H9 (cell line): ENCODE data around the gene ABCG5. TPM values are rescaled to one million over a fixed set of nuclear protein-coding genes. Genes with fewer than 3 reads are reported as not detected.
A peak's percentile ranks its signal among the peaks of the same experiment; 100 is the strongest.

Experiments
- DNase-seq: peaks from one replicate; pipeline ENCODE4 v3.0.0-alpha.2; 2017
- H2AFZ ChIP-seq: one replicate; pipeline ENCODE4 v1.6.1; 2013; ENCODE audit warnings: mild to moderate bottlenecking, low read length, control low read depth, moderate library complexity
- H2AK5ac ChIP-seq: 2 replicates; pipeline ENCODE4 v1.6.1; 2013; ENCODE audit warnings: low read length, control low read depth, mixed read lengths; ENCODE audit not compliant: insufficient read length
- H2BK120ac ChIP-seq: one replicate; pipeline ENCODE4 v1.6.1; 2013; ENCODE audit warnings: low read depth, mild to moderate bottlenecking, low read length, control low read depth, inconsistent platforms; ENCODE audit not compliant: poor library complexity, severe bottlenecking
- H2BK12ac ChIP-seq: 2 replicates; pipeline ENCODE4 v1.6.1; 2013; ENCODE audit warnings: low read length, control low read depth, mixed read lengths, low read depth; ENCODE audit not compliant: insufficient read length
- H2BK15ac ChIP-seq: 2 replicates; pipeline ENCODE4 v1.6.1; 2013; ENCODE audit warnings: low read depth, low read length, control low read depth
- H2BK20ac ChIP-seq: one replicate; pipeline ENCODE4 v1.6.1; 2013; ENCODE audit warnings: low read depth, mild to moderate bottlenecking, low read length, control low read depth, inconsistent platforms; ENCODE audit not compliant: poor library complexity, severe bottlenecking
- H2BK5ac ChIP-seq: 2 replicates; pipeline ENCODE4 v1.6.1; 2013; ENCODE audit warnings: low read length, control low read depth, mixed read lengths; ENCODE audit not compliant: insufficient read length
- H3K14ac ChIP-seq: 2 replicates; pipeline ENCODE4 v1.6.1; 2013; ENCODE audit warnings: low read length, control low read depth; ENCODE audit not compliant: insufficient read depth
- H3K18ac ChIP-seq: 2 replicates; pipeline ENCODE4 v1.6.1; 2013; ENCODE audit warnings: low read depth, mild to moderate bottlenecking, mixed read lengths, low read length, control low read depth; ENCODE audit not compliant: insufficient read length
- H3K23ac ChIP-seq: 2 replicates; pipeline ENCODE4 v1.6.1; 2013; ENCODE audit warnings: low read length, control low read depth, mixed read lengths, low read depth; ENCODE audit not compliant: insufficient read length
- H3K23me2 ChIP-seq: 2 replicates; pipeline ENCODE4 v1.6.1; 2013; ENCODE audit warnings: low read depth, mild to moderate bottlenecking, mixed read lengths, low read length, control low read depth; ENCODE audit not compliant: insufficient read length, poor library complexity, severe bottlenecking
- H3K27ac ChIP-seq: 2 replicates; pipeline ENCODE4 v1.5.1; 2013; ENCODE audit warnings: low read length, control low read depth, mixed read lengths, low read depth; ENCODE audit not compliant: insufficient read length
- H3K27me3 ChIP-seq: 2 replicates; pipeline ENCODE4 v1.6.1; 2013; ENCODE audit warnings: low read length, control low read depth, inconsistent platforms; ENCODE audit not compliant: insufficient read depth
- H3K4ac ChIP-seq: 2 replicates; pipeline ENCODE4 v1.6.1; 2013; ENCODE audit warnings: low read depth, mild to moderate bottlenecking, control low read depth, inconsistent platforms, low read length, moderate library complexity
- H3K4me1 ChIP-seq: 2 replicates; pipeline ENCODE4 v1.6.1; 2013; ENCODE audit warnings: low read length, control low read depth, inconsistent platforms; ENCODE audit not compliant: insufficient read depth
- H3K4me2 ChIP-seq: 2 replicates; pipeline ENCODE4 v1.6.1; 2013; ENCODE audit warnings: low read length, control low read depth, mixed read lengths; ENCODE audit not compliant: insufficient read length, insufficient read depth
- H3K56ac ChIP-seq: 2 replicates; pipeline ENCODE4 v1.6.1; 2013; ENCODE audit warnings: low read depth, mild to moderate bottlenecking, mixed read lengths, low read length, control low read depth; ENCODE audit not compliant: insufficient read length
- H3K79me1 ChIP-seq: 2 replicates; pipeline ENCODE4 v1.6.1; 2013; ENCODE audit warnings: low read depth, mild to moderate bottlenecking, moderate library complexity, low read length, control low read depth, inconsistent platforms; ENCODE audit not compliant: insufficient read depth, poor library complexity, severe bottlenecking
- H3K79me2 ChIP-seq: 2 replicates; pipeline ENCODE4 v1.6.1; 2013; ENCODE audit warnings: low read length, control low read depth, inconsistent platforms; ENCODE audit not compliant: insufficient read depth
- H3K9ac ChIP-seq: 2 replicates; pipeline ENCODE4 v1.6.1; 2013; ENCODE audit warnings: low read length, control low read depth, mixed read lengths; ENCODE audit not compliant: insufficient read length; ENCODE audit errors: extremely low read depth
- H3K9me3 ChIP-seq: one replicate; pipeline ENCODE4 v1.6.1; 2013; ENCODE audit warnings: low read depth, low read length, inconsistent platforms; ENCODE audit not compliant: control insufficient read depth
- H3T11ph ChIP-seq: one replicate; pipeline ENCODE4 v1.6.1; 2013; ENCODE audit warnings: mild to moderate bottlenecking, low read length, control low read depth, inconsistent platforms
- H4K20me1 ChIP-seq: one replicate; pipeline ENCODE4 v1.6.1; 2013; ENCODE audit not compliant: control insufficient read depth, insufficient read length, insufficient read depth
- H4K5ac ChIP-seq: 2 replicates; pipeline ENCODE4 v1.6.1; 2013; ENCODE audit warnings: low read depth, mild to moderate bottlenecking, mixed read lengths, low read length, control low read depth; ENCODE audit not compliant: insufficient read length
- H4K8ac ChIP-seq: replicated peaks from 2 replicates; pipeline ENCODE4 v1.6.1; 2013; ENCODE audit warnings: low read length, control low read depth, mixed read lengths, low read depth; ENCODE audit not compliant: insufficient read length
- H4K91ac ChIP-seq: 2 replicates; pipeline ENCODE4 v1.6.1; 2013; ENCODE audit warnings: low read depth, mild to moderate bottlenecking, moderate library complexity, mixed read lengths, low read length, control low read depth; ENCODE audit not compliant: insufficient read length
- H3K27ac Mint-ChIP-seq, 3 experiments: 2 replicates in 2 of 3; 3 replicates in 1 of 3; pipeline ENCODE4 v1.8.0; 2020 to 2021; ENCODE audit warnings: mixed read lengths in 3 of 3, mild to moderate bottlenecking in 1 of 3, moderate library complexity in 1 of 3
- H3K27me3 Mint-ChIP-seq: 2 replicates; pipeline ENCODE4 v1.8.0; 2021; ENCODE audit warnings: low read depth, mild to moderate bottlenecking, moderate library complexity, mixed read lengths
- H3K36me3 Mint-ChIP-seq, 3 experiments: 2 replicates in 2 of 3; 3 replicates in 1 of 3; pipeline ENCODE4 v1.8.0; 2020 to 2021; ENCODE audit warnings: low read depth in 3 of 3, mixed read lengths in 3 of 3; ENCODE audit not compliant: insufficient read depth in 1 of 3
- H3K4me1 Mint-ChIP-seq, 2 experiments: 2 replicates each; pipeline ENCODE4 v1.8.0; 2020; ENCODE audit warnings: mixed read lengths in 2 of 2
- H3K4me3 Mint-ChIP-seq, 2 experiments: 2 replicates in 1 of 2; 3 replicates in 1 of 2; pipeline ENCODE4 v1.8.0; 2020 to 2021; ENCODE audit warnings: mild to moderate bottlenecking in 2 of 2, mixed read lengths in 2 of 2, moderate library complexity in 1 of 2
- H3K9me3 Mint-ChIP-seq, 2 experiments: 2 replicates in 1 of 2; 3 replicates in 1 of 2; pipeline ENCODE4 v1.8.0; 2020; ENCODE audit warnings: mild to moderate bottlenecking in 2 of 2, mixed read lengths in 2 of 2, moderate library complexity in 1 of 2
- WGBS: extraction: QIAGEN DNeasy Blood & Tissue Kit; methylation state at CpG from one replicate; pipeline ENCODE4 v1.1.7; 2013; ENCODE audit warnings: missing lambda C conversion rate, low lambda C conversion rate, mixed read lengths; ENCODE audit not compliant: insufficient read length; ENCODE audit errors: extremely low coverage; 5-methylcytosine and 5-hydroxymethylcytosine counted together
- total RNA-seq: library from RNA; stranded (reverse); gene quantifications from 2 replicates; pipeline ENCODE4 v1.2.1, GENCODE V29; 2021
- TF ChIP-seq, protein P1 (sequence below): fragments of 200-600 bp; sonication (generic); conservative IDR thresholded peaks from 3 replicates; pipeline ENCODE4 v1.8.0; 2021; ENCODE audit warnings: antibody characterized with exemption, mild to moderate bottlenecking

Gene ABCG5
- total RNA-seq, 1 experiment from 2014 or later: not detected

GRCh38 chr2:43877782-43878464 is 39.3 kb upstream of the ABCG5 start:
- no peak overlapping the region for H2BK15ac ChIP-seq
- no peak overlapping the region for H2BK12ac ChIP-seq
- no peak overlapping the region for H3K56ac ChIP-seq
- H3K36me3 Mint-ChIP-seq: no peaks in the 10 kb centered on the region; a peak in 1 of 7 replicates
- no peaks in the 10 kb centered on the region for H3K27me3 ChIP-seq
- H3K27ac ChIP-seq: no peak overlapping the region
- DNase-seq: peak; percentile 86
- no peaks in the 10 kb centered on the region for H3K79me1 ChIP-seq
- no peak overlapping the region for H3T11ph ChIP-seq
- H3K4ac ChIP-seq: no peak overlapping the region
- H2AK5ac ChIP-seq: no peak overlapping the region
- no peak overlapping the region for H4K8ac ChIP-seq
- no peak overlapping the region for H3K23ac ChIP-seq
- no peaks in the 10 kb centered on the region for H3K79me2 ChIP-seq
- H2BK120ac ChIP-seq: no peak overlapping the region
- no peak overlapping the region for H2BK20ac ChIP-seq
- H3K23me2 ChIP-seq: no peaks in the 10 kb centered on the region
- no peak overlapping the region for H3K14ac ChIP-seq
- H3K9ac ChIP-seq: no peak overlapping the region
- H4K20me1 ChIP-seq: no peaks in the 10 kb centered on the region
- no peak overlapping the region for H3K18ac ChIP-seq
- H3K4me1 Mint-ChIP-seq: peaks cover 4 to 13% of the 10 kb centered on the region in 2 experiments
- no CpG with 5 or more reads among the region's 16 CpGs for WGBS
- H2BK5ac ChIP-seq: no peak overlapping the region
- H3K27me3 Mint-ChIP-seq: peaks cover 10% of the 10 kb centered on the region
- H3K27ac Mint-ChIP-seq: peak overlapping the region in 2 of 3 experiments; percentile 64 to 89; a peak in 1 of 7 replicates
- no peaks in the 10 kb centered on the region for H3K9me3 ChIP-seq
- H3K9me3 Mint-ChIP-seq: no peaks in the 10 kb centered on the region
- peaks cover 4% of the 10 kb centered on the region for H3K4me1 ChIP-seq
- H4K5ac ChIP-seq: no peak overlapping the region
- H2AFZ ChIP-seq: no peak overlapping the region
- H4K91ac ChIP-seq: no peak overlapping the region
- H3K4me3 Mint-ChIP-seq: no peak overlapping the region
- no peak overlapping the region for H3K4me2 ChIP-seq
- TF ChIP-seq, protein P1, sequence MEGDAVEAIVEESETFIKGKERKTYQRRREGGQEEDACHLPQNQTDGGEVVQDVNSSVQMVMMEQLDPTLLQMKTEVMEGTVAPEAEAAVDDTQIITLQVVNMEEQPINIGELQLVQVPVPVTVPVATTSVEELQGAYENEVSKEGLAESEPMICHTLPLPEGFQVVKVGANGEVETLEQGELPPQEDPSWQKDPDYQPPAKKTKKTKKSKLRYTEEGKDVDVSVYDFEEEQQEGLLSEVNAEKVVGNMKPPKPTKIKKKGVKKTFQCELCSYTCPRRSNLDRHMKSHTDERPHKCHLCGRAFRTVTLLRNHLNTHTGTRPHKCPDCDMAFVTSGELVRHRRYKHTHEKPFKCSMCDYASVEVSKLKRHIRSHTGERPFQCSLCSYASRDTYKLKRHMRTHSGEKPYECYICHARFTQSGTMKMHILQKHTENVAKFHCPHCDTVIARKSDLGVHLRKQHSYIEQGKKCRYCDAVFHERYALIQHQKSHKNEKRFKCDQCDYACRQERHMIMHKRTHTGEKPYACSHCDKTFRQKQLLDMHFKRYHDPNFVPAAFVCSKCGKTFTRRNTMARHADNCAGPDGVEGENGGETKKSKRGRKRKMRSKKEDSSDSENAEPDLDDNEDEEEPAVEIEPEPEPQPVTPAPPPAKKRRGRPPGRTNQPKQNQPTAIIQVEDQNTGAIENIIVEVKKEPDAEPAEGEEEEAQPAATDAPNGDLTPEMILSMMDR: peak; percentile 99
